Measurements from ENCODE around the gene KATNAL1.

DNA sequence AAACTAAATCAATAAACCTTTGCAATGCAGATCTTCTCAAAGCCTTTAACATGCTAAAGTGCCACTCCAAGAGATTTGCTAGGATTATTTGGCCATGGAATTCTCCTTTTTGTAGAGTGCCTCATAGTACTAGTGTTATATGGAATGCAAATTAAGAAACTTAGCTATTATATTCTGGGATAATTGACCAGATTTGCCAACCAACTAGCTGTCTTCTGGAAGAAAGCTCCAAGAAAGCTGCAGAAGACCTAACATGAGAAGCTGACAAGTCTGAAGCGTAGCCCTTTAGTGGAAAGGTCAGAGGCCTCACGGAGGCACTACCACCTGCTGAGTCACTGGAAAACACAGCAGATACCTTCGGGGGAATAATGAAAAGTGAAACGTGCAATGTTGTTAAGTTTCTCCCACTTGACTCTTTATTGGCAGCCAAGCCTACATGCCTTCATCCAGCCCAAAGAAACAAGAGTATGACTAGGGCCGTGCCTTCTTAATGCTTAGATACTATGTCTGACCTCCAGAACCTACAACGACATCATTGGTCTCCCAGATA lies 29.8 kb upstream of the KATNAL1 start:
- TF ChIP-seq POLR2A (IDR thresholded peaks at IDR 0.05; ENCODE audit: low read depth, low read length), result no peak
- TF ChIP-seq TAF1 (IDR thresholded peaks at IDR 0.05; ENCODE audit: borderline replicate concordance, low read depth, low read length), result no peak
- TF ChIP-seq, protein P1, sequence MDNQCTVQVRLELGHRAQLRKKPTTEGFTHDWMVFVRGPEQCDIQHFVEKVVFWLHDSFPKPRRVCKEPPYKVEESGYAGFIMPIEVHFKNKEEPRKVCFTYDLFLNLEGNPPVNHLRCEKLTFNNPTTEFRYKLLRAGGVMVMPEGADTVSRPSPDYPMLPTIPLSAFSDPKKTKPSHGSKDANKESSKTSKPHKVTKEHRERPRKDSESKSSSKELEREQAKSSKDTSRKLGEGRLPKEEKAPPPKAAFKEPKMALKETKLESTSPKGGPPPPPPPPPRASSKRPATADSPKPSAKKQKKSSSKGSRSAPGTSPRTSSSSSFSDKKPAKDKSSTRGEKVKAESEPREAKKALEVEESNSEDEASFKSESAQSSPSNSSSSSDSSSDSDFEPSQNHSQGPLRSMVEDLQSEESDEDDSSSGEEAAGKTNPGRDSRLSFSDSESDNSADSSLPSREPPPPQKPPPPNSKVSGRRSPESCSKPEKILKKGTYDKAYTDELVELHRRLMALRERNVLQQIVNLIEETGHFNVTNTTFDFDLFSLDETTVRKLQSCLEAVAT (IDR thresholded peaks at IDR 0.05), result no peak
- no peak for TF ChIP-seq SMC3 (IDR thresholded peaks at IDR 0.05; ENCODE audit: borderline replicate concordance, low read length)
- TF ChIP-seq ZNF24 (IDR thresholded peaks at IDR 0.05), result no peak
- TF ChIP-seq RFX5 (IDR thresholded peaks at IDR 0.05; ENCODE audit: low read depth, low read length), result no peak
- no peak for TF ChIP-seq PAX8 (IDR thresholded peaks at IDR 0.05)
- no peak for TF ChIP-seq CTCF (IDR thresholded peaks at IDR 0.05 in 2 of 3, conservative IDR thresholded peaks at IDR 0.05 in 1 of 3; ENCODE audit: control insufficient read depth in 2 of 3, extremely low read depth in 1 of 3, insufficient read depth in 1 of 3, low read depth in 3 of 3, low read length in 3 of 3)
